ENCODE data around the gene MMP20. TPM values are rescaled to one million over a fixed set of nuclear protein-coding genes. Genes with fewer than 3 reads are reported as not detected.

MMP20 gene
- total RNA-seq, 4 donors from 2014 or later, result not detected

- TF ChIP-seq POLR2A (IDR thresholded peaks at IDR 0.05) (no peak), CTCF (IDR thresholded peaks at IDR 0.05) (peak in 1 of 6 experiments; percentile 6)
- no peaks in the 10 kb centered on the region for H3K4me1 ChIP-seq
- DNase-seq, result no peak
- H3K27ac ChIP-seq, result no peak overlapping the region
- no peak overlapping the region for H3K4me3 ChIP-seq
- H3K36me3 ChIP-seq, result no peaks in the 10 kb centered on the region
- H3K27me3 ChIP-seq, result no peaks in the 10 kb centered on the region
- no peaks in the 10 kb centered on the region for H3K9me3 ChIP-seq
Measured at GRCh38 chr11:102534261-102534872, 90.8 kb downstream of the MMP20 start.

DNA sequence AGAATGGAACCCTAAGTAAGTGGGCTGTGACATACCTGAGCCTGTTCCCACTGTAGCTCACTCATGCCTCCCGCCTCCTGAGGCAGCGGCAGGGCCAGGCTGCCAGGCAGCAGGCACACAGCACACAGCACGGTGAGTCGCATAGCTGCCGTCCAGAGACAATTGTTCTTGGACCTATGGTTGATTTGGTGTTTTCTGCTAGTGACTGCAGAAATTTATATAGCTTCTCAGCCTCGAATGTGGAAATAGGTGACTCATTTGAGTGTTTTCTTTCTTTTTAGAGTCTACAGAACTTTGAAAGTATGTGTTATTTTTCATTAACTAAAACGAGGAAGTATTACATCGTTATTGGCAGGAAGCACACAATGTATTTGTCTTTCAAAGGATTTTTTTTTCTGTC is 94.6 kb downstream of the MMP20 start, which contains the start of gene MMP7:
Gene MMP7 (minus strand): TSS at position 190 of the 400 bp plus-strand sequence. CDS start 47 bp downstream, at position 143.
- Histone ChIP-seq H3K4me1 (no peaks in the 10 kb centered on the region), H3K27ac (no peak within 1 kb of the TSS), H3K27me3 (no peaks in the 10 kb centered on the region), H3K36me3 (no peaks in the 10 kb centered on the region), H3K4me3 (no peak within 1 kb of the TSS), H3K9me3 (no peaks in the 10 kb centered on the region)
- DNase-seq, result no peak
- TF ChIP-seq POLR2A (IDR thresholded peaks at IDR 0.05), result no peak
- TF ChIP-seq CTCF (IDR thresholded peaks at IDR 0.05), result no peak

DNA sequence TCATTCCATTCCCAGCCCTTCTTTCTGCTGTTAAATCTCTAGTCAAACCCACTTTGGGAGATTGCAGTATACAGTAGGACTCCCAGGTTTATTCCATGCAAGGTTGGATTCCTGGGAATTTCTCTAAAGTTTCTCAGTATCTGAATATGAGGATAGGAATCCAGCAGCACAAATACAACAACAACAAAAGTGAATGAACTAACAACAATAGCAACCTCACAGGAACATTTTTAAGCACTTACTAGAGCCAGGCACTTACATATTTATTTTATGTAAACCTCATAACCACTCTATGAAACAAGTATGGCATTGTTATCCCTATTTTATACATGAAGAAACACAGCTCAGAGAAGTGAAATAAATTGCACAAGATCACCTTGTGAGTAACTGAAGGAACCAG is 96.5 kb downstream of the MMP20 start:
- Histone ChIP-seq H3K4me1 (no peaks in the 10 kb centered on the region), H3K9me3 (no peaks in the 10 kb centered on the region), H3K27ac (no peak overlapping the region), H3K27me3 (no peaks in the 10 kb centered on the region), H3K4me3 (no peak overlapping the region), H3K36me3 (no peaks in the 10 kb centered on the region)
- DNase-seq, result no peak
- TF ChIP-seq CTCF (IDR thresholded peaks at IDR 0.05), result no peak
- no peak for TF ChIP-seq POLR2A (IDR thresholded peaks at IDR 0.05)

- no peaks in the 10 kb centered on the region for H3K9me3 ChIP-seq
- H3K27me3 ChIP-seq, result no peaks in the 10 kb centered on the region
- DNase-seq, result no peak
- H3K4me3 ChIP-seq, result no peak overlapping the region
- no peaks in the 10 kb centered on the region for H3K36me3 ChIP-seq
- no peaks in the 10 kb centered on the region for H3K4me1 ChIP-seq
- TF ChIP-seq CTCF (IDR thresholded peaks at IDR 0.05) (no peak), POLR2A (IDR thresholded peaks at IDR 0.05) (no peak)
- no peak overlapping the region for H3K27ac ChIP-seq
Measured at GRCh38 chr11:102527684-102528083, 97.4 kb downstream of the MMP20 start.

DNA sequence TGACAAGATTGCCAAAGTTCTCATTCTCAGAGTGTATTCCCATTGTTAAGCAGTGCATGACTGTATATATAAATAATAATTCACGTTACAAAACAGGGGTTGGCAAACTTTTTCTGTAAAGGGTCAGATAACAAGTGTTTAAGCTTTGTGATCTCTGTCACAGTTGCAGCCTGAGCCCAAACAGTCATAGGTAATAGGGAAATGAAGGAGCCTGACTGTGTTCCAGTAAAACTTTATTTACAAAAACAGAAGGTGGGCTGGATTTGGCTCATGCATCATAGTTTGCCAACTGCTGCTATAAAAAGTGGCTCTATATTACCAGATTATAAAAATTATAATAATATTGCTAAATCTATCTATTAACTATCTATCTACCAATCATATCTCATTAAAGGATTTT is 98.1 kb downstream of the MMP20 start:
- no peak overlapping the region for H3K27ac ChIP-seq
- DNase-seq, result no peak
- H3K4me1 ChIP-seq, result no peaks in the 10 kb centered on the region
- no peaks in the 10 kb centered on the region for H3K27me3 ChIP-seq
- no peaks in the 10 kb centered on the region for H3K9me3 ChIP-seq
- no peak for TF ChIP-seq CTCF (IDR thresholded peaks at IDR 0.05)
- no peak for TF ChIP-seq POLR2A (IDR thresholded peaks at IDR 0.05)
- no peak overlapping the region for H3K4me3 ChIP-seq
- H3K36me3 ChIP-seq, result no peaks in the 10 kb centered on the region

Other genes starting within 250 kb of the MMP20 start
- 10 to 100 TPM; 36.1 to 78.4 (median 54.5) TPM for gene TMEM123, start 172.6 kb downstream of the MMP20 start, total RNA-seq
- gene MMP7, start 94.6 kb downstream of the MMP20 start, total RNA-seq, result 1 to 10 TPM in 1 of 4 donors, not detected in 3; 1.1 TPM
- under 1 TPM in 1 of 4 donors, not detected in 3; 0.40 TPM for gene MMP27, start 80.4 kb upstream of the MMP20 start, total RNA-seq
- not detected for gene MMP8, start 99.6 kb upstream of the MMP20 start, total RNA-seq
- under 1 TPM in 1 of 4 donors, not detected in 3; 0.54 TPM for gene MMP10, start 155.3 kb upstream of the MMP20 start, total RNA-seq
- 1 to 10 TPM in 2 of 4 donors, under 1 TPM in 2; 0.35 to 1.7 (median 1.0) TPM for gene MMP1, start 172.8 kb upstream of the MMP20 start, total RNA-seq
- 1 to 10 TPM in 2 of 4 donors, not detected in 2; 1.5 to 1.8 TPM for gene MMP3, start 218.3 kb upstream of the MMP20 start, total RNA-seq
- gene MMP12, start 249.7 kb upstream of the MMP20 start, total RNA-seq, result under 1 TPM in 2 of 4 donors, not detected in 2; 0.40 to 0.53 TPM